KOPT-K1 (cell line): Measurements from ENCODE around the gene CLEC1B.
"Not testable (repeated sequence)": the region's sequence is repeated elsewhere in the genome, so short reads cannot be mapped to it uniquely, and the experiment has no call there.

Source experiments
- H3K27ac ChIP-seq: fragments of 200-600 bp; sonication (generic); 2 replicates; pipeline ENCODE4 v1.5.1; 2016; ENCODE audit warnings: antibody characterized with exemption, mild to moderate bottlenecking, low read depth, low read length; ENCODE audit not compliant: poor library complexity, severe bottlenecking
- H3K36me3 ChIP-seq: fragments of 200-600 bp; sonication (generic); 2 replicates; pipeline ENCODE4 v1.5.1; 2017; ENCODE audit warnings: antibody characterized with exemption, mild to moderate bottlenecking, low read length, moderate library complexity; ENCODE audit not compliant: insufficient read depth
- H3K9me3 ChIP-seq: fragments of 200-600 bp; sonication (generic); 2 replicates; pipeline ENCODE4 v1.5.1; 2017; ENCODE audit warnings: antibody characterized with exemption, low read length, mild to moderate bottlenecking; ENCODE audit not compliant: insufficient read depth, poor library complexity, severe bottlenecking

The CLEC1B gene

DNA sequence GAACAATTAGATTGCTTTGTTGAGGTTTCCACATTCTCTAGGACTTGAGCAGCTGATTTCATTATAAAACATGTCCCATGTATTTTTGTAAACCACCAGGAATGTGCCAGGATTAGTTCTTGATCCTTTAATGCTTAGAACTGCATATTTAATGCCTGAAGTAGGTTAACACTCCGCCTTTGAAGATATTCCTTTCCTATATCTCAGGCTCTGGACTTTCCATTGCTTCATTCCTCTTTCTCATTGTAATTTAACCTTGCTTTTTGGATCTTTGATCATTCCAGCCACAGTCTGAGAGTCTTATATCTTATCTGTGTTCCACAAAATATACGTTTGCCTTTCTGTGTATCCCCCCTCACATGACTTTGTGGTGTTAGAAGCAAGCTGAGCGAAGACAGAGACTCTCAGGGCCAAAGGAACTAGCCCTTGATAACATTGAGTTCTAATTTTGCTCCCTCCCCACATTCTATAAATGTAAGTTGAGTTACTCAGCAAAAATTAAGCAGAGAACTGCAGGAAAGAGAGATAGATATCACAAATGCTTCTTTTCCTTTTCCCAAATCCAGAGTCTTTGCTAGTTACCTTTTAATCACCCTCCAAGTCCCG lies 2.4 kb upstream of the CLEC1B start:
- H3K27ac ChIP-seq: no peak overlapping the region
- H3K36me3 ChIP-seq: no peaks in the 10 kb centered on the region

DNA sequence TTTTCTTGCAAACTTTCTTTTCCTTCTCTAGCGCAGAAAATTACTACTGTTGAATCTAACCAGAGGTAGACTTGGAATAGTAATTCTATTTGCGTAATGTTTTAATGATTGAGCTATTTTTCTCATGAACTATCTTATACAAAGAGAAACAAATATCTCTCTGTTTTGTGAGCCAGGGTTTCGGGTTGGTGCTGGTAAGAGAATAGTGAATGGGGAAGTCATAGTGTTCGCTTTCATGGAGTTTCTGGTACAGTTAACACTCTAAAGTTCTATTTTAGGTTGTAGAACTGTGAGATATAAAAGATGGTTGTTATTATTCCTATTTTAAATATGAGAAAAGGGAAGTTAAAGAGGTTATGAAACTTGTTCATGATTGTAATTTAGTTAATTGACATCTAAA lies 6.6 kb downstream of the CLEC1B start:
- Histone ChIP-seq H3K9me3 (no peaks in the 10 kb centered on the region), H3K27ac (no peak overlapping the region), H3K36me3 (no peaks in the 10 kb centered on the region)

More for the DNA sequence above, 2.4 kb upstream of the CLEC1B start:
- no peaks in the 10 kb centered on the region for H3K9me3 ChIP-seq

DNA sequence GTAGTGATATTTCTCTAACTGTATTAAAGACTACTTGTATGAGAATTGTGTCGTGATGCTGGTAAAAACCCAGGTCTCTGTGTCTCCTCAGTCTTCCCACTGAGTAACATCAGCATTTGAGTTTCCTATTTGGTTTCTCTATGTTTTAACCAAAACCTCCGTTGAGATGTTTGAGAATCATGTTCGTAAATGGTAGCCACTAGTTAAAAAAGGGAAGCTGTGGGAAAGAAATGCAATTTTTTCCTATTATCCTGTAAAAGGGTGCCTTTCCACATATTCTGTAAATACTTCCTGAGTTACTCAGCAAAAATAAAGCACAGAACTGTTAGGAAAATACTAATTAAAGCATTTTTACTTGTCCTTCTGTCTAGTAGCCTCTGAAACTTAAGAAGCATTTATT lies 7.0 kb downstream of the CLEC1B start:
- Histone ChIP-seq H3K36me3 (no peaks in the 10 kb centered on the region), H3K27ac (no peak overlapping the region), H3K9me3 (no peaks in the 10 kb centered on the region)

DNA sequence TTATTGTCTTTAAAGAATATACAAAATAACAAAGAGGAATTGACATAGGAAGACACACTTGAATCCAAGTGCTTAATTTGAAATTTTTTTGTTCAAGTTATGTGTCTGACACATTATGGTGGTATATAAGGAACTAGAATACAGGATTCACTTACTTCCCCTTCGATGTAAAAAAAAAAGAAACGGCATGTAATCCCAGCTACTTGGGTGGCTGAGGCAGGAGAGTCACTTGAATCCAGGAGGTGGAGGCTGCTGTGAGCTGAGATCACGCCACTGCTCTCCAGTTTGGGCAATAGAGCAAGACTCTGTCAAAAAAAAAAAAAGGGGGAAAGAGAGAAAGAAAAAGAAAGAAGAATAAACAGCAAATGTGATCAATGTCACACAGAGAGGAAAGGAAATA lies 18.8 kb downstream of the CLEC1B start:
- H3K9me3 ChIP-seq: peaks cover 16% of the 10 kb centered on the region
- no peaks in the 10 kb centered on the region for H3K36me3 ChIP-seq
- H3K27ac ChIP-seq: no peak overlapping the region

DNA sequence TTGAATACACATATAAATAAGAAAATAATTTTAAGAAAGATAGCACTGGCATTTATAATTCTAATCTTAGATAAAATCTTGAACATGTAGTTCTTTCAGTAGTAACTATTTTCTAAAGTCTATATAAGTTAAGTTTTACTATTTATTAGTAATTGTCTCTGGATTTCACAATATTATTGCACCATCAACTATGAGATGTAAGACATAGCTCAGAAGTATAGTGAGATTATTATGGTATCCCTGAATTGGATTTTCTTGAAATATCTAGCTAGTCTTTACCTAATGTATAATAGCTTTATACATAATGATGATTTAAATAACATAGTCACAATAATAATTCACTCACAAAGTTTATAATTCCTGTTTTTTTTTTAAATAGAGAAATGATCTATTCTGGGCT lies 21.0 kb downstream of the CLEC1B start:
- H3K27ac ChIP-seq: no peak overlapping the region
- H3K9me3 ChIP-seq: peaks cover 21% of the 10 kb centered on the region
- no peaks in the 10 kb centered on the region for H3K36me3 ChIP-seq

DNA sequence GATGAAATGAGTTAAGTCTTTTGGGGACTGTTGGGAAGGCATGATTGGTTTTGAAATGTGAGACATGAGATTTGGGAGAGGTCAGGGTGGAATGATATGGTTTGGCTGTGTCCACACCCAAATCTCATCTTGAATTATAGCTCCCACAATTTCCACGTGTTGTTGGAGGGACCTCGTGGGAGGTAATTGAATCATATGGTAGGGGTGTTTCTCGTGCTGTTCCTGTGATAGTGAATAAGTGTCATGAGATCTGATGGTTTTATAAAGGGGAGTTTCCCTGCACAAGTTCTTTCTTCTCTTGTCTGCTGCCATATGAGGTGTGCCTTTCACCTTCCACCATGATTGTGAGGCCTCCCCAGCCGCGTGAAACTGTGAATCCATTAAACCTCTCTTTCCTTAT lies 22.3 kb downstream of the CLEC1B start:
- H3K9me3 ChIP-seq: peaks cover 21% of the 10 kb centered on the region
- not testable (repeated sequence) for H3K27ac ChIP-seq, H3K36me3 ChIP-seq

DNA sequence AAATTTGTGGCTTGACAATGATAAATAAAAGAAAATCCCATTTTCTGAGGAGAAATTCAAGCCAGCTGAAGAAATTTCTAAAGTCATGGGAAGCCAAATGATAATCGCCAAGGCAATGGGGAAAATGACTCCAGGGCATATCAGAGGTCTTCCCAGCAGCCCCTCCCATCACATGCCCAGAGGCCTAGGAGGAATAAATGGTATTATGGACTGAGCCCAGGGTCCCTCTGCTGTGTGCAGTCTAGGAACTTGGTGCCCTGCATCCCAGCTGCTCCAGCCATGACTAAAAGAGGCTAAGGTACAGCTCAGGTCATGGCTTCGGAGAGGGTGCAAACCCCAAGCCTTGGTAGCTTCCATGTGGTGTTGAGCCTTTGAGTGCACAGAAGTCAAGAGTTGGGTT lies 23.3 kb downstream of the CLEC1B start:
- no peak overlapping the region for H3K27ac ChIP-seq
- H3K36me3 ChIP-seq: no peaks in the 10 kb centered on the region
- H3K9me3 ChIP-seq: peaks cover 21% of the 10 kb centered on the region

DNA sequence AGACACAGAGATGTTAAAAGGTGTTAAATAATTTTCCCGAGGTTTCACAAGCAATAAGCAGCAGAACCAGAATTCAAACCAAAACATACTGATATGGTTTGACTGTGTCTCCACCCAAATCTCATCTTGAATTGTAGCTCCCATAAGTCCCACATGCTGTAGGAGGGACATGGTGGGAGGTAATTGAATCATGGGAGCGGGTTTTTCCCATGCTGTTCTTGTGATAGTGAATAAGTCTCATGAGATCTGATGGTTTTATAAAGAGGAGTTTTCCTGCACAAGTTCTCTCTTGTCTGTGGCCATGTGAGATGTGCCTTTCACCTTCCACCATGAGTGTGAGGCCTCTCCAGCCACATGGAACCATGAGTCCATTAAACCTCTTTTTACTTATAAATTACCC lies 24.2 kb downstream of the CLEC1B start:
- H3K27ac ChIP-seq, H3K36me3 ChIP-seq: not testable (repeated sequence)
- H3K9me3 ChIP-seq: peaks cover 21% of the 10 kb centered on the region

DNA sequence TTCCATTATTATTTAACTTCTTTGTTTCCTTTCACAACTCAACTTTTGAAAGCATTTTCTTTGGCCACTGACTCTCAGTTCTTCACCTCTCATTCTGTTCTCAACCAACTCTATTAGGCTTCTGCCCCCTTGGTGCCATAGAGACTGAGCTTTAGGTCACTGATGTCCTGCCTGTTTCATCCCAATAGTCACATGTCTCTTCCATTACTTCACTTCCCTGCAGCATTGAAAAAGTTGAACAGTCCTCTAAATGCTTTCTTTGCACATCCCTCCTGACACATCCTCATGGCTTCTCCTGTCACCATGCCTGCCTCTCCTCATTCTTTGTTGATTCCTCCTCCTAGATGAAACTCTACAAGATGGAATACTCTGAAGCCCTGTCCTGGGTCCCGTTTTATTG lies 25.0 kb downstream of the CLEC1B start:
- H3K9me3 ChIP-seq: peaks cover 21% of the 10 kb centered on the region
- no peak overlapping the region for H3K27ac ChIP-seq
- no peaks in the 10 kb centered on the region for H3K36me3 ChIP-seq

DNA sequence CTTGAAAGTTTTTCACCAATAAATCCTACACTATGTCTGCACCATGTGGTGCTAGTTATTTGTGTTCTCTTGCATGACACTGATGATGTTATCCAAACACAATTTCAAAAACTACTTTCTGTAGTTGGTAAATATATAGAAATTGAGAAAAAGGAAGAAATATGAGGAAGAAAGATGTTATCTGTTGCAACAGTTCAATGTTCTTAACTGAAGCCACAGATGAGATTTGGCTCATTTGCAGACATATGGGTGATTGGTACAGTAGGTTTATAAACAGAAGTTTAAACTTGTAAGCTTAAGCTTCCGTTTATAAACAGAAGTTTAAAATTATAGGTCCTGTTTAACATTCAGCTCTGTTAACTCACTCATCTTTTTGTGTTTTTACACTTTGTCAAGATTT lies 27.7 kb downstream of the CLEC1B start, which contains the start of gene CLEC12A:
Gene CLEC12A (plus strand): TSS at position 229 of the 400 bp plus-strand sequence. CDS start 188 bp downstream, outside the sequence.
- no peak within 1 kb of the TSS for H3K27ac ChIP-seq
- no peaks in the 10 kb centered on the region for H3K36me3 ChIP-seq
- H3K9me3 ChIP-seq: peaks cover 15% of the 10 kb centered on the region

DNA sequence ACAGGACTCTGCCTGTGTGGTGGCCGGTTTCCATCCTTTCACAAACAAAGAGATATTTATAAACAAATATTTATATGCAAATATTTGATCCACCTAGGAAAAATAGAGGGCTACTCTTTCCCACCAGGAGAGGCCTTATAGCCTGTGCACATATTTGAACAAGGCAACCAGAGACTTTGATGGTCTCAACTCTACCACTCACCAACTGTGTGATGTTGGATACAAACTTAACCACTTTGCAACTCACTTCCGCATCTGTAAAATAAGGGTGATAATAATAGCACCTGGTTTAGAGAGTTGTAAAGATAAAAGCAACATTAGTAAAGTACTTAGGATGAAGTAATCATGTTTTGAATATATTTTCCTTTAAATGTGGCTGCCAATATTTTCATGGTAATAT lies 29.2 kb downstream of the CLEC1B start:
- Histone ChIP-seq H3K36me3 (no peaks in the 10 kb centered on the region), H3K27ac (no peak overlapping the region), H3K9me3 (no peaks in the 10 kb centered on the region)

DNA sequence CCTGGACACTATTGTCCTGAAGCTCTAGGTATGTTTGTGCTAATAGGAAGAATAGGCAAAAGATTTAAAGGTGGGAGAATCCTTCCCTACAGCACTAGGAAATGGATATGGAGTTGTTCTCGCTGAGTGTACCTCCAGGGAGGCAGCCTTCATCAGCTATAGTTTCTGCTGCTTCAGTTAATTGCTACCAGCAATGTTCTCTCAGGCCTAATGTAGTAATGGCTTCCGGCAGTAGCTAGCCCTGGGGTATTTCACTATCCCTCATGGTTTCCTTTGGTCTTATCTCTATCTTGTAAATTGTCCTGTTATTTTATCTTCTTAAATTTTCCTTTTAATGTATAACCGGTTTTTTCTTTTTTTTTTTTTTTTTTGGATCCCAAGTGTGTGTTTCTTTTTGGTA lies 37.0 kb downstream of the CLEC1B start:
- H3K9me3 ChIP-seq: no peaks in the 10 kb centered on the region
- no peak overlapping the region for H3K27ac ChIP-seq
- no peaks in the 10 kb centered on the region for H3K36me3 ChIP-seq

DNA sequence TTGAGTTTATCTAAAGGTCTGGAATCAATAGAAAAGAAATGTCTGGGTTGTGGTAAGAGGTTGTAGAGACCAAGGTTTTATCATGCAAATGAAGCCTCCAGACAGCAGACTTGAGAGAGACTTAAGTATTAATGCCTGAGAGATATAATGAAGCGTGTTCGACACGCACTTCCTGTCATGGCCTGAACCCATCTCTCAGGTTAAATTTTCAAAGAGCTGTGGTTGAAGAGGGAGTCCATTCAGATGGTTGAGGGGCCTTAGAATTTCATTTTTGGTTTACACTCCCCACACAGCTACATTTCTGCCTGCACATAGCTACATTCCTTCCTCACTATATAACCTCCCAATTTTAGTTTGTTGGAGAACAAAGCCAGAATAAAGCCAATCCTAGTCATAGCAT lies 37.8 kb downstream of the CLEC1B start:
- peak overlapping the region; percentile 33 for H3K27ac ChIP-seq

DNA sequence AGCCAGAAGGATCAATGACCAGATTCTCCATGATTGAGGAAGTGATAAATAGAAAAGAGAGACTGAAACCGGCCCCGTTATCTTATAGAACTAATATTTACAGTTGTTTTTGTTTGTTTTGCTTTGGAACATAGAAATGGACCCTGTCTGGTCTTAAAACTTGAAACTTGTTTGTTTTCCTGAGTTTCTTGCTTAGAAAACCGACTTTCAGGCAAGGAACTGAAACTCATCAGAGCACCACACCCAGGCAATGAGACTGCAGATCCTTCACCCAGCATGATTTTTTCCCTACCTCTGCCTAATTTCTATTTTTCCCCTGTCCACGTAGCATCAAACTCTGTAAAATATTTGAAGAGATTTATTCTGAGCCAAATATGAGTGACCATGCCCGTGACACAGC lies 38.3 kb downstream of the CLEC1B start:
- H3K9me3 ChIP-seq: no peaks in the 10 kb centered on the region
- H3K36me3 ChIP-seq: no peaks in the 10 kb centered on the region
- H3K27ac ChIP-seq: peak overlapping the region; percentile 33

More for the DNA sequence above, 37.8 kb downstream of the CLEC1B start:
- Histone ChIP-seq H3K36me3 (no peaks in the 10 kb centered on the region), H3K9me3 (no peaks in the 10 kb centered on the region)

DNA sequence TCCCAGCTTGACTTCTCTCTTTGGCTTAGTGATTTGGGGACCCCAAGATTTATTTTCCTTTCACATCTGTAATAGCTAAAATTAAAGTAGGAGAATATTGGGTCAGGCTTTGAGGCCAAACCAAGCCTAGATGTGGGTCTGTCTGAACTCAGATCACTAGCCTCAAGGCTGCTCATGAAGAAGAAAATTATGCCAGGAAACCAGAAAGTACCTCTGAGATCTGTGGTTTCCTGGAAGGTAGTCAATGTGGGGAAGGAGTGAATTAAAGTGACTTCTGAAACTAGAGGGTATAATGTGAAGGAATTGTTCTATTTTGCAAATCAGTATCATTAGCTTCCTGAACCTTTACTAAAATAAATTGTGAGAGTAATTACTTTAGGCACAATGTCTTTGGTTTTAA lies 41.1 kb downstream of the CLEC1B start:
- Histone ChIP-seq H3K36me3 (no peaks in the 10 kb centered on the region), H3K27ac (no peak overlapping the region), H3K9me3 (no peaks in the 10 kb centered on the region)

DNA sequence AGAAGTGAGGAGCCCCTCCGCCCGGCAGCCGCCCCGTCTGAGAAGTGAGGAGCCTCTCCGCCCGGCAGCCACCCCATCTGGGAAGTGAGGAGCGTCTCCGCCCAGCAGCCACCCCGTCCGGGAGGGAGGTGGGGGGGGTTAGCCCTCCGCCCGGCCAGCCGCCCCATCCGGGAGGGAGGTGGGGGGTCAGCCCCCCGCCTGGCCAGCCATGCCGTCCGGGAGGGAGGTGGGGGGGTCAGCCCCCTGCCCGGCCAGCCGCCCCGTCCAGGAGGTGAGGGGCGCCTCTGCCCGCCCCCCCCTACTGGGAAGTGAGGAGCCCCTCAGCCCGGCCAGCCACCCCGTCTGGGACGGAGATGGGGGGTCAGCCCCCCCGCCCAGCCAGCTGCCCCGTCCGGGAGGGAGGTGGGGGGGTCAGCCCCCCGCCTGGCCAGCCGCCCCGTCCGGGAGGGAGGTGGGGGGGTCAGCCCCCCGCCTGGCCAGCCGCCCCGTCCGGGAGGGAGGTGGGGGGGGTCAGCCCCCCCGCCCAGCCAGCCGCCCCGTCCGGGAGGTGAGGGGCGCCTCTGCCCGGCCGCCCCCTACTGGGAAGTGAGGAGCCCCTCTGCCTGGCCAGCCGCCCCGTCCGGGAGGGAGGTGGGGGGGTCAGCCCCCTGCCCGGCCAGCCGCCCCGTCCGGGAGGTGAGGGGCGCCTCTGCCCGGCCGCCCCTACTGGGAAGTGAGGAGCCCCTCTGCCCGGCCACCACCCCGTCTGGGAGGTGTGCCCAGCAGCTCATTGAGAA lies 45.8 kb downstream of the CLEC1B start:
- H3K27ac ChIP-seq, H3K9me3 ChIP-seq, H3K36me3 ChIP-seq: not testable (repeated sequence)
